Hepatocyte (in vitro differentiated cells): Measurements from ENCODE around the gene REXO5.

Source experiments
- EZH2 ChIP-seq: fragments of 200-600 bp; sonication (generic); IDR thresholded peaks from 2 replicates; pipeline ENCODE4 v1.6.1; 2016; ENCODE audit warnings: antibody characterized with exemption, mild to moderate bottlenecking, borderline replicate concordance
- EZH2phosphoT487 ChIP-seq: fragments of 200-600 bp; sonication (generic); IDR thresholded peaks from one replicate; pipeline ENCODE4 v1.6.1; 2018; ENCODE audit warnings: antibody characterized with exemption, mild to moderate bottlenecking, low read depth, moderate library complexity; ENCODE audit not compliant: unreplicated experiment, severe bottlenecking
- TF ChIP-seq, protein P1 (sequence below): fragments of 200-600 bp; sonication (generic); IDR thresholded peaks from 2 replicates; pipeline ENCODE4 v1.5.1; 2016; ENCODE audit warnings: antibody characterized with exemption, mild to moderate bottlenecking; ENCODE audit not compliant: poor library complexity

DNA sequence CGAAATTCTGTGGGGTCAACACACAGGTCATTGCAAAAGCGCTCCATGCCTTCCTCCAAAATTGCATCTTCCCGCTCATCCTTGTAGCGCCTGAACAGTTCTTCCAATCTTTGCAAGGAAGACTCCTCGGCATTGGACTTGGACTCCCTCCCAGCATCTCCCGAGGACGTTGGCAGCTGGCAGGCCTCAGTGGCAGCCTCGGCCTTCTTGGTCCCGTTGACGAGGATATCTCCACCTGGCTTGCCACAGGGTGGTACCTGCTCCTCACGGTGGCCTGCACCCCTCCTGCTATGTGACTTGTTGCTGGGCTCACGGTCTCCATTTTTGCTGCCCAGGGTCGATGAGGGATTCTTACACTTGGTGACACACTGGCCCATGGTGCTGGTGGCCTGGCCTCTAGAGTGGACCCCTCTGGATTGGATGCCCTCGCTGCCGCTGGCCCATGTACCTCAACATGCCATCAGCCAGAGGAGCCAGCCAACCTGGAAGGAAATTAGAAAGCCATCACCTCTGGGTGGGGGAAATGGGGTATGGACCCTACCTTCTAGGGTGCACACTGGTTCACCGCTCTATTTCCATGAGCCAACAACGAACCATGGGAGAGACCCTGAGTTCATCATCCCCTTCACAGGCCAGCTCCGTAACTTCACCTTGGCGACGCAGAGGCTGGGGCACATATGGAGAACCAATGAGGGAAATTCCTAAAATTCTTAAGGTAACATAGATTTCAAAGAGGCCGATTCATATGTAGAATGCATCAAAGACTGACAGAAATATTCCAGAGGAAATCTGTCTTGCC lies 56.0 kb downstream of the REXO5 start:
- TF ChIP-seq, protein P1, sequence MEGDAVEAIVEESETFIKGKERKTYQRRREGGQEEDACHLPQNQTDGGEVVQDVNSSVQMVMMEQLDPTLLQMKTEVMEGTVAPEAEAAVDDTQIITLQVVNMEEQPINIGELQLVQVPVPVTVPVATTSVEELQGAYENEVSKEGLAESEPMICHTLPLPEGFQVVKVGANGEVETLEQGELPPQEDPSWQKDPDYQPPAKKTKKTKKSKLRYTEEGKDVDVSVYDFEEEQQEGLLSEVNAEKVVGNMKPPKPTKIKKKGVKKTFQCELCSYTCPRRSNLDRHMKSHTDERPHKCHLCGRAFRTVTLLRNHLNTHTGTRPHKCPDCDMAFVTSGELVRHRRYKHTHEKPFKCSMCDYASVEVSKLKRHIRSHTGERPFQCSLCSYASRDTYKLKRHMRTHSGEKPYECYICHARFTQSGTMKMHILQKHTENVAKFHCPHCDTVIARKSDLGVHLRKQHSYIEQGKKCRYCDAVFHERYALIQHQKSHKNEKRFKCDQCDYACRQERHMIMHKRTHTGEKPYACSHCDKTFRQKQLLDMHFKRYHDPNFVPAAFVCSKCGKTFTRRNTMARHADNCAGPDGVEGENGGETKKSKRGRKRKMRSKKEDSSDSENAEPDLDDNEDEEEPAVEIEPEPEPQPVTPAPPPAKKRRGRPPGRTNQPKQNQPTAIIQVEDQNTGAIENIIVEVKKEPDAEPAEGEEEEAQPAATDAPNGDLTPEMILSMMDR = no peak
- TF ChIP-seq EZH2 = no peak
- TF ChIP-seq EZH2phosphoT487 = no peak
